GM19025 (cell line): Measurements from ENCODE around the gene FDXR.

Source experiments
- ATAC-seq: cut with Tn5 transposase; IDR thresholded peaks from one replicate; pipeline ENCODE4 v1.9.1; 2021; ENCODE audit warnings: mild to moderate bottlenecking, low read depth, moderate library complexity; ENCODE audit not compliant: unreplicated experiment

The FDXR gene

DNA sequence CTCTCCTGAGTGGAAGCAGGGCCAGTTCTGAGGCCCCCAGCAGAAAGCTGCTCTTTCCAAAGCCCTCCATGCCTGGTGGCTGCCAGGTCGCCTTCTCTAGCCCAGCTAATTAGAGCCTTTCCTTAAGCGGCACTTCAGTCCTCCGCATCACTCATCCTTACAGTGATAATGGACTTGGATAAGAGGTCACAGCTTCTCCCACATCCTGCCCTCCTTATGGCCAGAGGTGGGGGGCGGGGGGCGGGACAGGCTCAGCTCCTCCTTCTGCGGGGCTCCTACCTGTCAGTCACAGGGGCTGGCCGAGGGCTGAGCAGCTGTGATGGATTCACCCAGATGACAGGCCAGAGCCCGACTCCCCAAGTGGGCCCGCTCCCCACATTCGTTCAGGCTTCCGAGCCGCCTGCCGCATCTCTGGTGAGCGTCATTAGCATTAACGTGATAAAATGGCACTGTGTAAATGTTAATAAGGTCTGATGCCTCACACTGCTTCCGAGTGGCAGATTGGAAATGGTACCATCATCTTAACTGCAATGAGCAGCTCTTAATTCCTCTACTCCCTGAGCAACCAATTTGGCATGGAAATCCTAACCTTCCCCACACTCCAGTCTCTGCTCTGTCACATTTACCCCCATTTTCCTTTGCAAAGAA lies 54.4 kb downstream of the FDXR start:
- ATAC-seq, result no peak

- ATAC-seq, result no peak
Observed at GRCh38 chr17:74816905-74817620, 55.7 kb downstream of the FDXR start.

GRCh38 chr17:74815550-74816370 lies 57.0 kb downstream of the FDXR start:
- ATAC-seq, result no peak

- ATAC-seq, result no peak
Observed at GRCh38 chr17:74815067-74815466, 57.7 kb downstream of the FDXR start.

DNA sequence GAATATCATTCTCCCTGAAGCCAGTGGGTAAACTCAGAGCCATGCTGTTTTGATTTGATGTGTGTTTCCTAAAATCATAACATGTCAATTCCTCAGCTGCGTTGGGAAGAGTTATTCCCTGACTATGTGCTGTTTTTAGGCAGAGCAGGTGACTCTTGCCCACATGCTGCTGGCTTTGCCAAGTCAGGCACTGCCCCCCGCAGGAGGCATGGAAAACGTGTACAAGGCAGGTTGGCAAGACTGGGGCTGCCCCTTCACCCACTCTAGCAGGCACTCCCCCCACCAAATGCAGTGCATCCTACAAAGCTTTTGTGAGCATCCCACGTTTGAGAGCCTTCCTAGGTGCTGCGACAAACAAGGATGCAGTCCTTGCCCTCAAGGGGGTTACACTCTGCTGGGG lies 58.3 kb downstream of the FDXR start:
- no peak for ATAC-seq
